ENCODE results near the gene MAPT. TPM values are rescaled to one million over a fixed set of nuclear protein-coding genes. Genes with fewer than 3 reads are reported as not detected.

MAPT gene
- total RNA-seq, 1 experiment from 2014 or later = 1.6 TPM

DNA sequence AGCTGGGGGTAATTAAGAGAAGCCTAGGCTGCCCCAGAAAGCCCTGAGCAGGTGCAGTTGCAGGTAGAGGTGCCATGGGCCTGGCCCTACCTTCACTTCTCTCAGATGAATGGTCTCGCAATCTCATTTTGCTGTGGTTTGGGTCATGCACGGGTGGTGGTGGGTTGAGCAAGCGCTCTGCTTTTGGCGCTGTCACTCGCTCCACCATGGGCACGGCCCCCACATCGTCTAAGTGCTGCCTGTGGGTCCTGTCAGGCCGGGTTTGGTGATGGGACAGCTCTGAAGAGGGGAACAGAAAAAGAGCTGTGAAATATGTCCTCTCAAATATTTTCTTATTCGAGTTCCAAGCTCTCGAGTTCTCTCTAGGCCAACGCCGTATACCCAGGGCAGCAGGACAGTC lies 144.6 kb downstream of the MAPT start:
- Mint-ChIP-seq H3K4me3 (ENCODE audit: low read depth, unreplicated experiment) (no peak overlapping the region), H3K27me3 (ENCODE audit: unreplicated experiment) (no peaks in the 10 kb centered on the region), H3K4me1 (ENCODE audit: low read depth, unreplicated experiment) (peaks cover 6% of the 10 kb centered on the region), H3K36me3 (ENCODE audit: insufficient read depth, unreplicated experiment) (peaks cover 81% of the 10 kb centered on the region), H3K9me3 (ENCODE audit: low read depth, unreplicated experiment) (no peaks in the 10 kb centered on the region), H3K27ac (ENCODE audit: unreplicated experiment) (no peak overlapping the region)
- TF ChIP-seq, protein P1, sequence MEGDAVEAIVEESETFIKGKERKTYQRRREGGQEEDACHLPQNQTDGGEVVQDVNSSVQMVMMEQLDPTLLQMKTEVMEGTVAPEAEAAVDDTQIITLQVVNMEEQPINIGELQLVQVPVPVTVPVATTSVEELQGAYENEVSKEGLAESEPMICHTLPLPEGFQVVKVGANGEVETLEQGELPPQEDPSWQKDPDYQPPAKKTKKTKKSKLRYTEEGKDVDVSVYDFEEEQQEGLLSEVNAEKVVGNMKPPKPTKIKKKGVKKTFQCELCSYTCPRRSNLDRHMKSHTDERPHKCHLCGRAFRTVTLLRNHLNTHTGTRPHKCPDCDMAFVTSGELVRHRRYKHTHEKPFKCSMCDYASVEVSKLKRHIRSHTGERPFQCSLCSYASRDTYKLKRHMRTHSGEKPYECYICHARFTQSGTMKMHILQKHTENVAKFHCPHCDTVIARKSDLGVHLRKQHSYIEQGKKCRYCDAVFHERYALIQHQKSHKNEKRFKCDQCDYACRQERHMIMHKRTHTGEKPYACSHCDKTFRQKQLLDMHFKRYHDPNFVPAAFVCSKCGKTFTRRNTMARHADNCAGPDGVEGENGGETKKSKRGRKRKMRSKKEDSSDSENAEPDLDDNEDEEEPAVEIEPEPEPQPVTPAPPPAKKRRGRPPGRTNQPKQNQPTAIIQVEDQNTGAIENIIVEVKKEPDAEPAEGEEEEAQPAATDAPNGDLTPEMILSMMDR (IDR thresholded peaks at IDR 0.05; ENCODE audit: unreplicated experiment) = no peak
- BruUV-seq (replicated peaks) = no TSS peak
- no peak for DNase-seq
- intact Hi-C loops (cut with micrococcal nuclease; ENCODE audit: unreplicated experiment) = no loop called here
- CTCF ChIA-PET = interaction anchor here (0.6 kb wide), 1 partner anchor 83 kb away, joined by 4 read pairs; no protein-coding TSS in a partner anchor

DNA sequence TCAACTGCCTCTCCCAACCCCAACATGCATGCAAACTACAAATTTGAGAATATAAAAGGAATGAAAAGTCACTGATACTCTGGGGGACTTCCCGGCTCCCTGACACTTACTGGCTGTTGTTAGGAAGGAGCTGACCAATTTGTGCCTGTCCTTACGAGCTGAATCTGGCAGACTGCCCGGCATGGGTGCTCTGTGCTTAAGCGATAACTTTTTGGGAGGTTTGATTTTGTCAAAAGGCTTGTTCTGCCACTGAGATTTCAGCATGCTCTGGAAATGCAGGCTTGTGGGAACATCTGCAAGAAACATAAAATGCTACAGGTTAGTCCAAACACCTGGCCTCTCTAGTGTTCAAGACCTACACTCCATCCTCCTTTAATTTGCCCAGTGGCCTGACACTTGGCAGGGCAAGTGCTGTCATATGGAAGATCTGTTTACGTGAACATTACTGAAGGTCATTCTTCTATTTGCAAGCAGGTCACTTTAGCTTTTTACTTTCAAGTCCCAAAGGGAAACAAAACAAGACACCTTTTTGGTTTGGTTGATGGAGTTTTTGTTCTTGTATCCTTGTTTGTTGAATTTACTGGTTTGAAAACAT lies 145.3 kb downstream of the MAPT start:
- Mint-ChIP-seq H3K36me3 (ENCODE audit: insufficient read depth, unreplicated experiment) (peaks cover 82% of the 10 kb centered on the region), H3K4me1 (ENCODE audit: low read depth, unreplicated experiment) (peaks cover 13% of the 10 kb centered on the region), H3K27ac (ENCODE audit: unreplicated experiment) (no peak overlapping the region), H3K4me3 (ENCODE audit: low read depth, unreplicated experiment) (no peak overlapping the region), H3K27me3 (ENCODE audit: unreplicated experiment) (no peaks in the 10 kb centered on the region), H3K9me3 (ENCODE audit: low read depth, unreplicated experiment) (no peaks in the 10 kb centered on the region)
- intact Hi-C loops (cut with micrococcal nuclease; ENCODE audit: unreplicated experiment) = loop anchor here (5.0 kb wide), 1 partner anchor 37 kb away; no protein-coding TSS in a partner anchor
- no TSS peak for BruUV-seq (replicated peaks)
- CTCF ChIA-PET = interaction anchor here (0.8 kb wide), 1 partner anchor 19 kb away, joined by 4 read pairs; no protein-coding TSS in a partner anchor
- DNase-seq = no peak
- TF ChIP-seq, protein P1 (IDR thresholded peaks at IDR 0.05; ENCODE audit: unreplicated experiment) = no peak

DNA sequence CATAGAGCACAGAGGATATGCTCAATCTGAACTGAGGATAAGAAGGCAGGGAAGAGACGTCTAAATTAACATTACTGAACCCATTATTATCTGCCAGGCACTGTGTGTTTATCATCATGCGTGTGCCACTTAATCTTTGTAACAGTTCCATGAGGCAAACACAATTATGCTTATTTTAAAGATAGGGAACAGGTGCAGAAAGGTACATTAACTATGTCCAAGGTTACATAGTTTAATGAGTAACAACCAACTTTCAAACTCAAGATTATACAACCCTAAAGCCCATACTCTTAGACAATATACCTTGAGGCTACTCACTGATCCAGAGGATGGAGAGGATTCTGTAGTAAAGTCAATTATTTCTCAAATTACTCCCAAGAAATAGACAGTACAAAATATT lies 147.9 kb downstream of the MAPT start:
- H3K4me1 Mint-ChIP-seq (ENCODE audit: low read depth, unreplicated experiment) = peaks cover 17% of the 10 kb centered on the region
- intact Hi-C loops (cut with micrococcal nuclease; ENCODE audit: unreplicated experiment) = loop anchor here (5.0 kb wide), 1 partner anchor 40 kb away; no protein-coding TSS in a partner anchor
- no peaks in the 10 kb centered on the region for H3K27me3 Mint-ChIP-seq (ENCODE audit: unreplicated experiment)
- CTCF ChIA-PET = interaction anchor here (0.9 kb wide), 1 partner anchor 151 kb away, joined by 3 read pairs; the partner anchor contains the start of gene KANSL1
- no peak for DNase-seq
- H3K9me3 Mint-ChIP-seq (ENCODE audit: low read depth, unreplicated experiment) = no peaks in the 10 kb centered on the region
- no TSS peak for BruUV-seq (replicated peaks)
- H3K36me3 Mint-ChIP-seq (ENCODE audit: insufficient read depth, unreplicated experiment) = peaks cover 87% of the 10 kb centered on the region
- TF ChIP-seq, protein P1 (IDR thresholded peaks at IDR 0.05; ENCODE audit: unreplicated experiment) = no peak
- no peak overlapping the region for H3K4me3 Mint-ChIP-seq (ENCODE audit: low read depth, unreplicated experiment)
- H3K27ac Mint-ChIP-seq (ENCODE audit: unreplicated experiment) = no peak overlapping the region

DNA sequence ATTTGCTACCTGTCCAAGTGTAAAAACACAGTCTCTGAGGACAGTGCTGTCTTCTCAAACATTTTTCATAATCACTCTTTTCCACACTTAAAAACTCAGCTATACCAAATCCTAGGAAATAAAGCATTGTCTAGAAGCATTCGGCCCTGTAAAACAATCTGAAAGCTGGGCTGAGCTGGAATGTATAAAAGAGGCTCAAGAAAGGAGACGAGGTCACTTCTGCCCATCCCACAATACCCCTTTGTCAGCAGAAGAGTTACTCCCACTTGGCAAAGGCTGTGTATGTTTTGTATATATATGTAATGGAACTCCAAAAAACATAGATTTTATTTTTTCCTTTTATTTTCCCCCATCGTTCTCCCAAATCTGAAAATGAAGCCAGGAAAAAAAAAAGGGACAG lies 148.6 kb downstream of the MAPT start:
- Mint-ChIP-seq H3K36me3 (ENCODE audit: insufficient read depth, unreplicated experiment) (peaks cover 84% of the 10 kb centered on the region), H3K4me1 (ENCODE audit: low read depth, unreplicated experiment) (peaks cover 17% of the 10 kb centered on the region), H3K27me3 (ENCODE audit: unreplicated experiment) (no peaks in the 10 kb centered on the region), H3K9me3 (ENCODE audit: low read depth, unreplicated experiment) (no peaks in the 10 kb centered on the region), H3K27ac (ENCODE audit: unreplicated experiment) (no peak overlapping the region), H3K4me3 (ENCODE audit: low read depth, unreplicated experiment) (no peak overlapping the region)
- intact Hi-C loops (cut with micrococcal nuclease; ENCODE audit: unreplicated experiment) = loop anchor here (5.0 kb wide), 1 partner anchor 41 kb away; no protein-coding TSS in a partner anchor
- no peak for DNase-seq
- TF ChIP-seq, protein P1 (IDR thresholded peaks at IDR 0.05; ENCODE audit: unreplicated experiment) = no peak
- BruUV-seq (replicated peaks) = no TSS peak
- CTCF ChIA-PET = interaction anchor here (0.9 kb wide), 1 partner anchor 150 kb away, joined by 3 read pairs; the partner anchor contains the start of gene KANSL1

All from Calu3 (cell line).